ENCODE data around the gene PAPLN. TPM values are rescaled to one million over a fixed set of nuclear protein-coding genes. Genes with fewer than 3 reads are reported as not detected.

The PAPLN gene
- total RNA-seq, 1 experiment from 2014 or later: 22.2 TPM

- H3K27ac ChIP-seq (ENCODE audit: low read length): no peak overlapping the region
- ChIA-PET CTCF (interaction anchor here (0.9 kb wide), 1 partner anchor 40 kb away, joined by 4 read pairs; no protein-coding TSS in a partner anchor), POLR2A (no interaction called here)
- no peak overlapping the region for H3K4me3 ChIP-seq (ENCODE audit: low read depth in 2 of 2, low read length in 2 of 2)
- no peak for ATAC-seq
- no peak for TF ChIP-seq CTCF (IDR thresholded peaks at IDR 0.05)
- TF ChIP-seq POLR2AphosphoS5 (IDR thresholded peaks at IDR 0.05; ENCODE audit: low read depth, low read length): no peak
- TF ChIP-seq REST (IDR thresholded peaks at IDR 0.05; ENCODE audit: insufficient read depth in 1 of 2, low read depth in 2 of 2, low read length in 1 of 2): no peak
- TF ChIP-seq SIN3A (IDR thresholded peaks at IDR 0.05; ENCODE audit: borderline replicate concordance, insufficient read depth, low read depth, low read length): no peak
- TF ChIP-seq TCF7L2 (IDR thresholded peaks at IDR 0.05; ENCODE audit: low read depth, low read length): no peak
- no peaks in the 10 kb centered on the region for H3K9me3 ChIP-seq (ENCODE audit: control insufficient read depth, insufficient read depth, low read depth, low read length)
- no peaks in the 10 kb centered on the region for H3K36me3 ChIP-seq (ENCODE audit: control insufficient read depth, insufficient read depth, low read length)
- intact Hi-C loops (cut with micrococcal nuclease; ENCODE audit: unreplicated experiment): loop anchor here (10.0 kb wide), 1 partner anchor 98 kb away; no protein-coding TSS in a partner anchor
- no peak for DNase-seq (ENCODE audit: low read depth, low spot score)
- in situ Hi-C loops (cut with HindIII; ENCODE audit: low pct_unique_long_range_greater_than_20kb, low sequenced_read_pairs): no loop called here
- no peaks in the 10 kb centered on the region for H3K4me1 ChIP-seq (ENCODE audit: control insufficient read depth, insufficient read depth, low read length)
- no TSS peak for BruUV-seq (replicated peaks)
- no peaks in the 10 kb centered on the region for H3K27me3 ChIP-seq (ENCODE audit: control insufficient read depth, insufficient read depth, low read length)
These were observed 35.1 kb downstream of the PAPLN start for GRCh38 chr14:73272393-73272792.

GRCh38 chr14:73273799-73274198 lies 36.5 kb downstream of the PAPLN start:
- Histone ChIP-seq H3K27ac (ENCODE audit: low read length) (no peak overlapping the region), H3K4me3 (ENCODE audit: low read depth in 2 of 2, low read length in 2 of 2) (no peak overlapping the region), H3K27me3 (ENCODE audit: control insufficient read depth, insufficient read depth, low read length) (no peaks in the 10 kb centered on the region), H3K36me3 (ENCODE audit: control insufficient read depth, insufficient read depth, low read length) (no peaks in the 10 kb centered on the region), H3K4me1 (ENCODE audit: control insufficient read depth, insufficient read depth, low read length) (no peaks in the 10 kb centered on the region), H3K9me3 (ENCODE audit: control insufficient read depth, insufficient read depth, low read depth, low read length) (no peaks in the 10 kb centered on the region)
- intact Hi-C loops (cut with micrococcal nuclease; ENCODE audit: unreplicated experiment): loop anchor here (10.0 kb wide), 1 partner anchor 99 kb away; no protein-coding TSS in a partner anchor
- CTCF ChIA-PET: no interaction called here
- in situ Hi-C loops (cut with HindIII; ENCODE audit: low pct_unique_long_range_greater_than_20kb, low sequenced_read_pairs): no loop called here
- no TSS peak for BruUV-seq (replicated peaks)
- TF ChIP-seq REST (IDR thresholded peaks at IDR 0.05; ENCODE audit: insufficient read depth in 1 of 2, low read depth in 2 of 2, low read length in 1 of 2): no peak
- TF ChIP-seq POLR2AphosphoS5 (IDR thresholded peaks at IDR 0.05; ENCODE audit: low read depth, low read length): no peak
- no peak for TF ChIP-seq TCF7L2 (IDR thresholded peaks at IDR 0.05; ENCODE audit: low read depth, low read length)
- no peak for TF ChIP-seq CTCF (IDR thresholded peaks at IDR 0.05)
- no peak for TF ChIP-seq SIN3A (IDR thresholded peaks at IDR 0.05; ENCODE audit: borderline replicate concordance, insufficient read depth, low read depth, low read length)
- POLR2A ChIA-PET: no interaction called here
- DNase-seq (ENCODE audit: low read depth, low spot score): no peak
- no peak for ATAC-seq
